ENCODE results near the gene KRTAP10-6.

GRCh38 chr21:44637018-44637850 lies 44.9 kb upstream of the KRTAP10-6 start, which contains the start of gene KRTAP10-10:
- TF ChIP-seq CTCF (IDR thresholded peaks at IDR 0.05), result no peak
- no peak for TF ChIP-seq POLR2A (IDR thresholded peaks at IDR 0.05)

Data from right lobe of liver (tissue), 4 donors.